GM18499 (cell line): Measurements from ENCODE around the gene SOX21.

Experiments used
- ATAC-seq: cut with Tn5 transposase; IDR thresholded peaks from one replicate; pipeline ENCODE4 v1.9.1; 2021; ENCODE audit warnings: moderate number of reproducible peaks; ENCODE audit not compliant: insufficient read depth, unreplicated experiment

SOX21 gene

GRCh38 chr13:94709001-94709834 lies 3.1 kb downstream of the SOX21 start:
- ATAC-seq, result no peak

- no peak for ATAC-seq
These were observed 4.1 kb downstream of the SOX21 start for GRCh38 chr13:94708031-94708859.

- ATAC-seq, result no peak
These were observed 4.8 kb downstream of the SOX21 start for GRCh38 chr13:94707400-94708021.

GRCh38 chr13:94706843-94707399 lies 5.4 kb downstream of the SOX21 start:
- no peak for ATAC-seq

GRCh38 chr13:94706101-94706842 lies 6.1 kb downstream of the SOX21 start:
- no peak for ATAC-seq

GRCh38 chr13:94705081-94706030 lies 7.0 kb downstream of the SOX21 start:
- ATAC-seq, result no peak

GRCh38 chr13:94704377-94705080 lies 7.8 kb downstream of the SOX21 start:
- no peak for ATAC-seq

GRCh38 chr13:94703721-94704314 lies 8.5 kb downstream of the SOX21 start:
- no peak for ATAC-seq

- no peak for ATAC-seq
These were observed 9.1 kb downstream of the SOX21 start for GRCh38 chr13:94703271-94703670.

- no peak for ATAC-seq
These were observed 9.9 kb downstream of the SOX21 start for GRCh38 chr13:94702181-94703041.

GRCh38 chr13:94701313-94702180 lies 10.8 kb downstream of the SOX21 start:
- ATAC-seq, result no peak

- ATAC-seq, result no peak
These were observed 11.8 kb downstream of the SOX21 start for GRCh38 chr13:94700536-94700935.

GRCh38 chr13:94700051-94700535 lies 12.3 kb downstream of the SOX21 start:
- no peak for ATAC-seq

GRCh38 chr13:94696171-94696570 lies 16.2 kb downstream of the SOX21 start:
- ATAC-seq, result no peak

GRCh38 chr13:94692030-94692429 lies 20.3 kb downstream of the SOX21 start:
- ATAC-seq, result no peak

GRCh38 chr13:94683409-94683808 lies 28.9 kb downstream of the SOX21 start:
- ATAC-seq, result no peak
